Stimulated activated CD4-positive, alpha-beta T cell treated with anti-CD3 and anti-CD28 coated beads, Interleukin-1b, Interleukin-23, amount 100 ng/mL, for 24 hours (primary cell): ENCODE measurements around the gene NRXN3.

Experiments used
- DNase-seq, 4 experiments: peaks; one replicate each; pipeline ENCODE4 v3.0.0-alpha.2; 2020; ENCODE audit warnings: low read depth in 4 of 4, low spot score in 1 of 4

The NRXN3 gene

GRCh38 chr14:79325071-79325470 lies 1154.9 kb downstream of the NRXN3 start:
- no peak for DNase-seq

- DNase-seq, result no peak
These were observed 1155.4 kb downstream of the NRXN3 start for GRCh38 chr14:79325557-79325956.

GRCh38 chr14:79328863-79329262 lies 1158.7 kb downstream of the NRXN3 start:
- no peak for DNase-seq

GRCh38 chr14:79331830-79332229 lies 1161.7 kb downstream of the NRXN3 start:
- no peak for DNase-seq

GRCh38 chr14:79332504-79333197 lies 1162.5 kb downstream of the NRXN3 start:
- no peak for DNase-seq

- no peak for DNase-seq
These were observed 1163.0 kb downstream of the NRXN3 start for GRCh38 chr14:79333198-79333546.

- DNase-seq, result no peak
These were observed 1164.1 kb downstream of the NRXN3 start for GRCh38 chr14:79334272-79334671.

GRCh38 chr14:79337761-79338160 lies 1167.6 kb downstream of the NRXN3 start:
- DNase-seq, result no peak

- no peak for DNase-seq
These were observed 1172.8 kb downstream of the NRXN3 start for GRCh38 chr14:79342942-79343341.

- DNase-seq, result no peak
These were observed 1180.8 kb downstream of the NRXN3 start for GRCh38 chr14:79351011-79351410.

GRCh38 chr14:79352076-79352630 lies 1182.0 kb downstream of the NRXN3 start:
- no peak for DNase-seq

GRCh38 chr14:79354336-79354735 lies 1184.2 kb downstream of the NRXN3 start:
- no peak for DNase-seq

- DNase-seq, result no peak
These were observed 1185.9 kb downstream of the NRXN3 start for GRCh38 chr14:79356040-79356439.

- DNase-seq, result no peak
These were observed 1187.1 kb downstream of the NRXN3 start for GRCh38 chr14:79357307-79357706.

- DNase-seq, result no peak
These were observed 1193.1 kb downstream of the NRXN3 start for GRCh38 chr14:79363291-79363690.

GRCh38 chr14:79369359-79370332 lies 1199.5 kb downstream of the NRXN3 start:
- no peak for DNase-seq

- DNase-seq, result no peak
These were observed 1200.8 kb downstream of the NRXN3 start for GRCh38 chr14:79370969-79371368.

- no peak for DNase-seq
These were observed 1203.3 kb downstream of the NRXN3 start for GRCh38 chr14:79373451-79373850.

GRCh38 chr14:79375356-79375755 lies 1205.2 kb downstream of the NRXN3 start:
- no peak for DNase-seq

GRCh38 chr14:79376557-79376956 lies 1206.4 kb downstream of the NRXN3 start:
- no peak for DNase-seq

- DNase-seq, result no peak
These were observed 1207.8 kb downstream of the NRXN3 start for GRCh38 chr14:79378020-79378419.

GRCh38 chr14:79379266-79379665 lies 1209.1 kb downstream of the NRXN3 start:
- DNase-seq, result no peak
